ENCODE data around the gene MDC1. TPM values are rescaled to one million over a fixed set of nuclear protein-coding genes. Genes with fewer than 3 reads are reported as not detected.
"Not testable (repeated sequence)": the region's sequence is repeated elsewhere in the genome, so short reads cannot be mapped to it uniquely, and the experiment has no call there.

Gene MDC1
- total RNA-seq, 1 donor: 4.7 TPM

GRCh38 chr6:30760549-30760948, 43.5 kb upstream of the MDC1 start:
- TF ChIP-seq CTCF (IDR thresholded peaks at IDR 0.05; ENCODE audit: insufficient read depth, low read depth, low read length): no peak
- H3K4me3 ChIP-seq (ENCODE audit: low read depth, low read length): no peak overlapping the region
- no peak for DNase-seq (ENCODE audit: low read depth)

- TF ChIP-seq CTCF (IDR thresholded peaks at IDR 0.05; ENCODE audit: insufficient read depth, low read depth, low read length): no peak
- peak; percentile 84 for DNase-seq (ENCODE audit: low read depth)
- no peak overlapping the region for H3K4me3 ChIP-seq (ENCODE audit: low read depth, low read length)
Observed at GRCh38 chr6:30759575-30760239, 42.6 kb upstream of the MDC1 start.

- TF ChIP-seq CTCF (IDR thresholded peaks at IDR 0.05; ENCODE audit: insufficient read depth, low read depth, low read length): no peak
- no peak for DNase-seq (ENCODE audit: low read depth)
- H3K4me3 ChIP-seq (ENCODE audit: low read depth, low read length): no peak overlapping the region
Observed at GRCh38 chr6:30757261-30757904, 40.3 kb upstream of the MDC1 start.

- DNase-seq (ENCODE audit: low read depth); H3K4me3 ChIP-seq (ENCODE audit: low read depth, low read length): not testable (repeated sequence)
Observed at GRCh38 chr6:30756405-30757003, 39.4 kb upstream of the MDC1 start.

GRCh38 chr6:30754631-30755030, 37.5 kb upstream of the MDC1 start:
- TF ChIP-seq CTCF (IDR thresholded peaks at IDR 0.05; ENCODE audit: insufficient read depth, low read depth, low read length): no peak

GRCh38 chr6:30752157-30752927, 35.3 kb upstream of the MDC1 start:
- no peak overlapping the region for H3K4me3 ChIP-seq (ENCODE audit: low read depth, low read length)
- no peak for TF ChIP-seq CTCF (IDR thresholded peaks at IDR 0.05; ENCODE audit: insufficient read depth, low read depth, low read length)
- peak; percentile 100 for DNase-seq (ENCODE audit: low read depth)

More at GRCh38 chr6:30754631-30755030, 37.5 kb upstream of the MDC1 start:
- no peak for DNase-seq (ENCODE audit: low read depth)
- no peak overlapping the region for H3K4me3 ChIP-seq (ENCODE audit: low read depth, low read length)

GRCh38 chr6:30750379-30750668, 33.2 kb upstream of the MDC1 start:
- DNase-seq (ENCODE audit: low read depth): no peak
- TF ChIP-seq CTCF (IDR thresholded peaks at IDR 0.05; ENCODE audit: insufficient read depth, low read depth, low read length): no peak
- no peak overlapping the region for H3K4me3 ChIP-seq (ENCODE audit: low read depth, low read length)
